Measurements from ENCODE around the gene IL1RN.

The IL1RN gene

DNA sequence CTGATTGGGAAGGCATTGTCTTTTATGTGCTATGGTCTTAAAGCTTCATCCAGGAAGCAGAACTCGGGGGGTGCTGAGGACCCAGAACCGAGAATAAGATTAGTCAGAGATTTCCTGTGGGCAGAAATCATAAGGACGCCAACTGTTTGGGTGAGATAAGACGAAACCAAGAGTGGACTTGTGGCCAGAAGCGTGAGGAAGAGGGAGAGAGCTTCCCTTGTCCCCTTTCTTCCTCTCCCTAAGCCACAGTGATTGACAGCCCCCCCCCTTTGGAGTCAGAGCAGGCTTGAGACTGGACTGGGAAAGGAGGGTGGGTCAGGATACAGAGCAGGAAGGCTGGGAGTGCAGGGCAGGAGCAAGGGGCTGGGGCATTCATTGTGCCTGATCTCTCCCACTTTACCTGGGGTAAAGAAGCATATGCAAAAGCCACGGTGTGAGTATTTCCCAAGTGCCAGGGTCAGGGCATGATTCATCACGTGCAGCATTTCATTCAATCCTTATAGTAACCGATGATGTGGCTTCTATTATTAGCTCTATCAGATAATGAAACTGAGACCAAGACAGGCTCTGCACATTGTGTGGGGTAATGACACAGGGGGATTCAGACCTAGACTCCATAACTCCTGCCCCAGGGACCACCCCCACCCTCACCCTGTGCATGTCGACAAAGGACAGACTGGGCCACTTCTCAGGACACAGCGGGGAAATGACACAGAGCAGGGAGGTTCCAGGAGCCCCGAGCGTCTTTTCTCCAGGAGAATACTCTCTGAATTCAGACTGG lies 3.0 kb upstream of the IL1RN start:
- no peak for TF ChIP-seq JUND (IDR thresholded peaks at IDR 0.05; ENCODE audit: low read depth)
- no peak for DNase-seq (ENCODE audit: low read depth in 1 of 2, low spot score in 1 of 2)
- in situ Hi-C loops (cut with HindIII; ENCODE audit: low pct_unique_long_range_greater_than_20kb, low sequenced_read_pairs), result no loop called here

- in situ Hi-C loops (cut with HindIII; ENCODE audit: low pct_unique_long_range_greater_than_20kb, low sequenced_read_pairs), result no loop called here
These were observed 2.2 kb upstream of the IL1RN start for GRCh38 chr2:113124984-113125855.

GRCh38 chr2:113127646-113128570 lies 510 bp downstream of the IL1RN start:
- no peak for TF ChIP-seq JUND (IDR thresholded peaks at IDR 0.05; ENCODE audit: low read depth)
- DNase-seq (ENCODE audit: low read depth in 1 of 2, low spot score in 1 of 2), result no peak
- in situ Hi-C loops (cut with HindIII; ENCODE audit: low pct_unique_long_range_greater_than_20kb, low sequenced_read_pairs), result no loop called here

More at GRCh38 chr2:113124984-113125855, 2.2 kb upstream of the IL1RN start:
- DNase-seq (ENCODE audit: low read depth in 1 of 2, low spot score in 1 of 2), result no peak
- no peak for TF ChIP-seq JUND (IDR thresholded peaks at IDR 0.05; ENCODE audit: low read depth)

- in situ Hi-C loops (cut with HindIII; ENCODE audit: low pct_unique_long_range_greater_than_20kb, low sequenced_read_pairs), result no loop called here
- DNase-seq (ENCODE audit: low read depth in 1 of 2, low spot score in 1 of 2), result no peak
- no peak for TF ChIP-seq JUND (IDR thresholded peaks at IDR 0.05; ENCODE audit: low read depth)
These were observed 2.2 kb downstream of the IL1RN start for GRCh38 chr2:113129519-113130078.

DNA sequence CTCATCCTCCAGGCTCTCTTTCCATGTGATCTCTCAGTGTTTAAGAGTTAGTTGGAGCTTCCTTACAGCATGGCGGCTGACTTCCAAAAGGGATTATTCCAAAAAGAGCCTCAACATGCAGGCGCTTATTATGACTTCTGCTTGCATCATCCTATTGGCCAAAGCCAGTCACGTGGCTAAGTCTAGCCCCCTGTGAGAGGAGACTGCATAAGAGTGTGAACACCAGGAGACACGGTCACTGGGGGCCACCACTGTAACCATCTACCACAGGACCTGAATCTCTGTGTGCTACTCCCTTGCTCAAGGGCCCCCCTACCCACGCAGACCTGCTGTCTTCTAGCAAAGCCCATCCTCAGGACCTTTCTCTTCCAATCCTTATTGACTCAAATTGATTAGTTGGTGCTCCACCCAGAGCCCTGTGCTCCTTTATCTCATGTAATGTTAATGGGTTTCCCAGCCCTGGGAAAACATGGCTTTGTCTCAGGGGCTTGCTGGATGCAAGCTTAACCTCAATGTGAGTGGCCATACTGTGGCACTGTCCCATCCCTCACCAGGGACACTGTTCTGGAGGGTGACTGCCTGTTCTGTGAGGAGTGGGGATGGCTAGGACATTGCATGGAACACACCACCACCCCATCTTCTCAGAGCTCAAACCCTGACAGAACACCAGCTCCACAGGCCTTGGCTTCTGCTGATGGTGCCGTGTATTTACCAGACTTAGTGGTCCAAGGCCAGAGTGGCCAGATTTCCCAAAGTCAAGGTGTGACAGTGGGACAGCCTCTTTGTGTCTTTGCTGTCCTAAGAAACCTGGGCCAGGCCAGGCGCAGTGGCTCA lies 4.2 kb downstream of the IL1RN start:
- no peak for TF ChIP-seq JUND (IDR thresholded peaks at IDR 0.05; ENCODE audit: low read depth)
- in situ Hi-C loops (cut with HindIII; ENCODE audit: low pct_unique_long_range_greater_than_20kb, low sequenced_read_pairs), result no loop called here
- no peak for DNase-seq (ENCODE audit: low read depth in 1 of 2, low spot score in 1 of 2)

DNA sequence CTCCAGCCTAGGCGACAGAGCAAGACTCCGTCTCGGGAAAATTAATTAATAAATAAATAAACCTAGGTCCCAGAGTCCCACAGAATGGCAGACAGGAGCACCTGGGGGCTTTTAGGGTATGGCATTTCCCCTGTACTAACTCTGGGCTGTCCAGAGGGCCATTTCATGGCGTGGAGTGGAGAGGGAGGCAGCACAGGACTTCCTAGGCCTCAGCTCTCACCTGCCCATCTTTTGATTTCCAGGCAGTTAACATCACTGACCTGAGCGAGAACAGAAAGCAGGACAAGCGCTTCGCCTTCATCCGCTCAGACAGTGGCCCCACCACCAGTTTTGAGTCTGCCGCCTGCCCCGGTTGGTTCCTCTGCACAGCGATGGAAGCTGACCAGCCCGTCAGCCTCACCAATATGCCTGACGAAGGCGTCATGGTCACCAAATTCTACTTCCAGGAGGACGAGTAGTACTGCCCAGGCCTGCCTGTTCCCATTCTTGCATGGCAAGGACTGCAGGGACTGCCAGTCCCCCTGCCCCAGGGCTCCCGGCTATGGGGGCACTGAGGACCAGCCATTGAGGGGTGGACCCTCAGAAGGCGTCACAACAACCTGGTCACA lies 5.1 kb downstream of the IL1RN start:
- in situ Hi-C loops (cut with HindIII; ENCODE audit: low pct_unique_long_range_greater_than_20kb, low sequenced_read_pairs), result no loop called here
- no peak for DNase-seq (ENCODE audit: low read depth in 1 of 2, low spot score in 1 of 2)
- no peak for TF ChIP-seq JUND (IDR thresholded peaks at IDR 0.05; ENCODE audit: low read depth)

- no peak for TF ChIP-seq JUND (IDR thresholded peaks at IDR 0.05; ENCODE audit: low read depth)
- DNase-seq (ENCODE audit: low read depth in 1 of 2, low spot score in 1 of 2), result no peak
- in situ Hi-C loops (cut with HindIII; ENCODE audit: low pct_unique_long_range_greater_than_20kb, low sequenced_read_pairs), result no loop called here
These were observed 6.6 kb downstream of the IL1RN start for GRCh38 chr2:113133704-113134598.

- TF ChIP-seq JUND (IDR thresholded peaks at IDR 0.05; ENCODE audit: low read depth), result no peak
- DNase-seq (ENCODE audit: low read depth in 1 of 2, low spot score in 1 of 2), result no peak
- in situ Hi-C loops (cut with HindIII; ENCODE audit: low pct_unique_long_range_greater_than_20kb, low sequenced_read_pairs), result no loop called here
These were observed 7.3 kb downstream of the IL1RN start for GRCh38 chr2:113134717-113135116.

GRCh38 chr2:113135317-113135716 lies 7.9 kb downstream of the IL1RN start:
- no peak for DNase-seq (ENCODE audit: low read depth in 1 of 2, low spot score in 1 of 2)
- TF ChIP-seq JUND (IDR thresholded peaks at IDR 0.05; ENCODE audit: low read depth), result no peak
- in situ Hi-C loops (cut with HindIII; ENCODE audit: low pct_unique_long_range_greater_than_20kb, low sequenced_read_pairs), result no loop called here

Measured in T47D (cell line).